ENCODE results near the gene IGF1R.

DNA sequence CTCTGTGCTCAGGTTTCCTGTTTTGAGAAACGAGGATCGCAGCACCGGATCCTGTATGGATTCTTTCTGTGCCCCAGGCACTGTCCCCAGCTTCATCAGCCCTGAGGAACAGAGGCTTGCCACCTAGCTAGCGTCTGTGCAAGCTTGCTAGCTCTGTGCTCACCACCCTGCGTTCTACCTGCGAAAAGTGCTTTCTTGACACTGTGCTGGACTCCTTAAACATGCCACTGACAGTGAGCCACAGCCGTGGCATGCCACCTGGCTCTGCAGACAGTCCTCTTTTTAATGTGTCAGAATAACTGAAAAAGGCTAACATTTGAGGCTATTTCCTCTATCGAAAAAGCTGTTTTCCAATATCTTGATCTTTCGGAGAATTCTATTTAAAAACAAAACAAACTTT lies 357.8 kb downstream of the IGF1R start:
- TF ChIP-seq, protein P1, sequence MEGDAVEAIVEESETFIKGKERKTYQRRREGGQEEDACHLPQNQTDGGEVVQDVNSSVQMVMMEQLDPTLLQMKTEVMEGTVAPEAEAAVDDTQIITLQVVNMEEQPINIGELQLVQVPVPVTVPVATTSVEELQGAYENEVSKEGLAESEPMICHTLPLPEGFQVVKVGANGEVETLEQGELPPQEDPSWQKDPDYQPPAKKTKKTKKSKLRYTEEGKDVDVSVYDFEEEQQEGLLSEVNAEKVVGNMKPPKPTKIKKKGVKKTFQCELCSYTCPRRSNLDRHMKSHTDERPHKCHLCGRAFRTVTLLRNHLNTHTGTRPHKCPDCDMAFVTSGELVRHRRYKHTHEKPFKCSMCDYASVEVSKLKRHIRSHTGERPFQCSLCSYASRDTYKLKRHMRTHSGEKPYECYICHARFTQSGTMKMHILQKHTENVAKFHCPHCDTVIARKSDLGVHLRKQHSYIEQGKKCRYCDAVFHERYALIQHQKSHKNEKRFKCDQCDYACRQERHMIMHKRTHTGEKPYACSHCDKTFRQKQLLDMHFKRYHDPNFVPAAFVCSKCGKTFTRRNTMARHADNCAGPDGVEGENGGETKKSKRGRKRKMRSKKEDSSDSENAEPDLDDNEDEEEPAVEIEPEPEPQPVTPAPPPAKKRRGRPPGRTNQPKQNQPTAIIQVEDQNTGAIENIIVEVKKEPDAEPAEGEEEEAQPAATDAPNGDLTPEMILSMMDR (IDR thresholded peaks at IDR 0.05): no peak
- no peak for TF ChIP-seq POLR2AphosphoS5 (IDR thresholded peaks at IDR 0.05)

Measured in suprapubic skin (tissue), 3 donors.